ENCODE measurements around the gene LIN28B.
A peak's percentile ranks its signal among the peaks of the same experiment; 100 is the strongest.

LIN28B gene

GRCh38 chr6:104956731-104957294 is at the start of gene LIN28B:
LIN28B (plus strand) TSS chr6:104957107; CDS start chr6:104957251, 144 bp downstream.
- peak within 1 kb of the TSS; percentile 87 for H3K4me3 ChIP-seq (ENCODE audit: low read depth, low read length)

GRCh38 chr6:104908031-104908887 is 48.6 kb upstream of the LIN28B start:
- no peak overlapping the region for H3K4me3 ChIP-seq (ENCODE audit: low read depth, low read length)

- H3K4me3 ChIP-seq (ENCODE audit: low read depth, low read length) = no peak overlapping the region
Observed at GRCh38 chr6:104908888-104909525, 47.9 kb upstream of the LIN28B start.

GRCh38 chr6:104921896-104922295 is 35.0 kb upstream of the LIN28B start:
- no peak overlapping the region for H3K4me3 ChIP-seq (ENCODE audit: low read depth, low read length)

GRCh38 chr6:104928141-104928540 is 28.8 kb upstream of the LIN28B start:
- no peak overlapping the region for H3K4me3 ChIP-seq (ENCODE audit: low read depth, low read length)

GRCh38 chr6:104929353-104929752 is 27.6 kb upstream of the LIN28B start:
- no peak overlapping the region for H3K4me3 ChIP-seq (ENCODE audit: low read depth, low read length)

GRCh38 chr6:104930939-104931338 is 26.0 kb upstream of the LIN28B start:
- no peak overlapping the region for H3K4me3 ChIP-seq (ENCODE audit: low read depth, low read length)

- no peak overlapping the region for H3K4me3 ChIP-seq (ENCODE audit: low read depth, low read length)
Observed at GRCh38 chr6:104936766-104937535, 20.0 kb upstream of the LIN28B start.

GRCh38 chr6:104940238-104940892 is 16.5 kb upstream of the LIN28B start:
- H3K4me3 ChIP-seq (ENCODE audit: low read depth, low read length) = peak overlapping the region; percentile 49

- H3K4me3 ChIP-seq (ENCODE audit: low read depth, low read length) = peak overlapping the region; percentile 91
Observed at GRCh38 chr6:104940893-104941728, 15.8 kb upstream of the LIN28B start.

GRCh38 chr6:104941729-104942091 is 15.2 kb upstream of the LIN28B start:
- peak overlapping the region; percentile 91 for H3K4me3 ChIP-seq (ENCODE audit: low read depth, low read length)

- no peak overlapping the region for H3K4me3 ChIP-seq (ENCODE audit: low read depth, low read length)
Observed at GRCh38 chr6:104943781-104944180, 13.1 kb upstream of the LIN28B start.

- no peak overlapping the region for H3K4me3 ChIP-seq (ENCODE audit: low read depth, low read length)
Observed at GRCh38 chr6:104949206-104949605, 7.7 kb upstream of the LIN28B start.

GRCh38 chr6:104951677-104952076 is 5.2 kb upstream of the LIN28B start:
- H3K4me3 ChIP-seq (ENCODE audit: low read depth, low read length) = no peak overlapping the region

- peak overlapping the region; percentile 45 for H3K4me3 ChIP-seq (ENCODE audit: low read depth, low read length)
Observed at GRCh38 chr6:104952911-104953399, 4.0 kb upstream of the LIN28B start.

- peak overlapping the region; percentile 45 for H3K4me3 ChIP-seq (ENCODE audit: low read depth, low read length)
Observed at GRCh38 chr6:104953400-104954189, 3.3 kb upstream of the LIN28B start.

- H3K4me3 ChIP-seq (ENCODE audit: low read depth, low read length) = peak overlapping the region; percentile 22
Observed at GRCh38 chr6:104954190-104954797, 2.6 kb upstream of the LIN28B start.

GRCh38 chr6:104955491-104955890 is 1.4 kb upstream of the LIN28B start:
- peak overlapping the region; percentile 30 for H3K4me3 ChIP-seq (ENCODE audit: low read depth, low read length)

Data from iPS-11a (cell line).